Stimulated activated CD4-positive, alpha-beta T cell treated with anti-CD3 and anti-CD28 coated beads, Interleukin-12 subunit alpha, Interleukin-12 subunit beta, amount 100 ng/mL, for 24 hours (primary cell): ENCODE measurements around the gene GTF3C4.

ENCODE experiments used
- DNase-seq, 2 experiments: peaks; one replicate each; pipeline ENCODE4 v3.0.0-alpha.2; 2020; ENCODE audit warnings: low read depth in 2 of 2

GTF3C4 gene

GRCh38 chr9:132730054-132731033 is 60.1 kb downstream of the GTF3C4 start:
- DNase-seq, result no peak

GRCh38 chr9:132731230-132731629 is 61.0 kb downstream of the GTF3C4 start:
- no peak for DNase-seq

- no peak for DNase-seq
Measured at GRCh38 chr9:132732326-132733259, 62.3 kb downstream of the GTF3C4 start.

GRCh38 chr9:132733260-132733815 is 63.1 kb downstream of the GTF3C4 start:
- no peak for DNase-seq

- no peak for DNase-seq
Measured at GRCh38 chr9:132739710-132740310, 69.5 kb downstream of the GTF3C4 start.

GRCh38 chr9:132740526-132741309 is 70.5 kb downstream of the GTF3C4 start:
- no peak for DNase-seq

- DNase-seq, result no peak
Measured at GRCh38 chr9:132742821-132743311, 72.6 kb downstream of the GTF3C4 start.

DNA sequence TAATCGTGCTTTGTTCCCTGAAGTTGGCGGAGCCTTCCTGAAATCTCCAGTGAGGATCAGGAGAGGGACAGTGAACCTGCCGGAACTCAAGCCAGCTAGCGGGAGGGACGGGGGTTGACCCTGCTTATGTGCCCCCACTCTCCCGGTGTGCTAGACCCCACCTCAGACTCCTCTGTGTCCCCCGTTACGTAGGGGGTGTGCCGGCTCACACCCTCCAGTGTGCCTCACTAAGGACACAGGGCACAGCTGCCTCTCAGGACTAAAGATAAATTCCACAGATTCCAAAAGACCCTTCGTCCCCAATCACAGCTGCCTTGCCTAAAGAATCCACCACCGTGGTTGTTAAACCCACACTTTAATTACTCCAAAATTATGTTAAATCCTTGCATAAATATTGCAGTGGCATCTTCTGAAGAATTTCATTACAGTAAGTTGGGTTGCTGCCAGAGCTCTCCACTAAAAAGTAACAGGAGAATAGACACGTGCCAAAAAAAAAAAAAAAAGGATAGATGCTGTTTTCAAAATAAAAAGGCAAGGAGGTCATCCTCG is 73.7 kb downstream of the GTF3C4 start:
- no peak for DNase-seq
